Ascending aorta (tissue), 2 donors: Measurements from ENCODE around the gene MAP7D3. TPM values are rescaled to one million over a fixed set of nuclear protein-coding genes. Genes with fewer than 3 reads are reported as not detected.
A peak's percentile ranks its signal among the peaks of the same experiment; 100 is the strongest.

Source experiments
- DNase-seq, 2 donors: peaks; one replicate each; pipeline ENCODE4 v3.0.0-alpha.2; 2019; ENCODE audit warnings: low spot score in 2 of 2
- H3K27ac ChIP-seq, 2 donors: fragments of 200-600 bp; sonication (generic); one replicate each; pipeline ENCODE4 v1.5.1; 2016 to 2017; ENCODE audit warnings: mild to moderate bottlenecking in 1 of 2
- H3K27me3 ChIP-seq: fragments of 200-600 bp; sonication (generic); one replicate; pipeline ENCODE4 v1.5.1; 2017
- H3K36me3 ChIP-seq, 2 donors: fragments of 200-600 bp; sonication (generic); one replicate each; pipeline ENCODE4 v1.5.1; 2016
- H3K4me1 ChIP-seq, 2 donors: fragments of 200-600 bp; sonication (generic); one replicate each; pipeline ENCODE4 v1.5.1; 2016 to 2017; ENCODE audit warnings: mild to moderate bottlenecking in 1 of 2
- H3K4me3 ChIP-seq, 2 donors: fragments of 200-600 bp; sonication (generic); one replicate each; pipeline ENCODE4 v1.5.1; 2016 to 2017; ENCODE audit warnings: mild to moderate bottlenecking in 1 of 2
- H3K9me3 ChIP-seq, 2 donors: fragments of 200-600 bp; sonication (generic); one replicate each; pipeline ENCODE4 v1.5.1; 2016
- intact Hi-C: fragments of 100-400 bp; cut with DNase I; formaldehyde crosslinking; loops from one replicate; pipeline ENCODE4 v1.15.1; 2023
- total RNA-seq: library from RNA; depleted of rRNA; stranded (reverse); fragments of >200 nt; gene quantifications from one replicate; pipeline ENCODE4 v1.1.0, GENCODE V29; 2016
- TF ChIP-seq, protein P1 (sequence below), 3 experiments: fragments of 200-600 bp in 2 of 3; fragments of 450-650 bp in 1 of 3; sonication (generic) in 2 of 3; IDR thresholded peaks; one replicate each; pipeline ENCODE4 v1.5.1; 2016 to 2019; ENCODE audit warnings: antibody characterized with exemption in 3 of 3, mild to moderate bottlenecking in 1 of 3, moderate library complexity in 1 of 3

MAP7D3 gene
- total RNA-seq, 1 donor from 2014 or later: 7.9 TPM

DNA sequence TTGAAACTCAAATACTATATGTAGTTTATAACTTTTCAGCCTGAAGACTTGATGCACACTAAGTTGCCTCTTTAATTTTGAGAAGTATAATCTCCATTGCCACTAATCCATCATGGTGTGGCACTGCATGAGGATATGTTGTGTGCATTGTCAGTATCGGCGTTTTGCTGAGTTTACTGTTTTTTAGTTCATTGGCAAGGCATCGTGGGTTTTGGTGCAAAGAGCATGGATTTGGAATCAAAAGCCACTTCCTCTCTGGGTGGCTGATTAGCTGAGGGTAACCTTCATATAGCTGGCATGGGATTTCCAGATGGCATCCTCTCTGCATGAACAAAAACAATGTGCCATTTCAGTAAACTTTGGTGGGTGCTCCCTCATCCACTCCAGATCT lies 65.2 kb downstream of the MAP7D3 start:
- H3K4me1 ChIP-seq: peaks cover 0 to 45% of the 10 kb centered on the region in 2 donors
- no peak overlapping the region for H3K4me3 ChIP-seq
- intact Hi-C loops: no loop called here
- no peak for DNase-seq
- peak overlapping the region; percentile 19 to 39 for H3K27ac ChIP-seq
- H3K9me3 ChIP-seq: no peaks in the 10 kb centered on the region
- H3K36me3 ChIP-seq: no peaks in the 10 kb centered on the region
- no peaks in the 10 kb centered on the region for H3K27me3 ChIP-seq
- TF ChIP-seq, protein P1, sequence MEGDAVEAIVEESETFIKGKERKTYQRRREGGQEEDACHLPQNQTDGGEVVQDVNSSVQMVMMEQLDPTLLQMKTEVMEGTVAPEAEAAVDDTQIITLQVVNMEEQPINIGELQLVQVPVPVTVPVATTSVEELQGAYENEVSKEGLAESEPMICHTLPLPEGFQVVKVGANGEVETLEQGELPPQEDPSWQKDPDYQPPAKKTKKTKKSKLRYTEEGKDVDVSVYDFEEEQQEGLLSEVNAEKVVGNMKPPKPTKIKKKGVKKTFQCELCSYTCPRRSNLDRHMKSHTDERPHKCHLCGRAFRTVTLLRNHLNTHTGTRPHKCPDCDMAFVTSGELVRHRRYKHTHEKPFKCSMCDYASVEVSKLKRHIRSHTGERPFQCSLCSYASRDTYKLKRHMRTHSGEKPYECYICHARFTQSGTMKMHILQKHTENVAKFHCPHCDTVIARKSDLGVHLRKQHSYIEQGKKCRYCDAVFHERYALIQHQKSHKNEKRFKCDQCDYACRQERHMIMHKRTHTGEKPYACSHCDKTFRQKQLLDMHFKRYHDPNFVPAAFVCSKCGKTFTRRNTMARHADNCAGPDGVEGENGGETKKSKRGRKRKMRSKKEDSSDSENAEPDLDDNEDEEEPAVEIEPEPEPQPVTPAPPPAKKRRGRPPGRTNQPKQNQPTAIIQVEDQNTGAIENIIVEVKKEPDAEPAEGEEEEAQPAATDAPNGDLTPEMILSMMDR (IDR thresholded peaks at IDR 0.05): no peak

DNA sequence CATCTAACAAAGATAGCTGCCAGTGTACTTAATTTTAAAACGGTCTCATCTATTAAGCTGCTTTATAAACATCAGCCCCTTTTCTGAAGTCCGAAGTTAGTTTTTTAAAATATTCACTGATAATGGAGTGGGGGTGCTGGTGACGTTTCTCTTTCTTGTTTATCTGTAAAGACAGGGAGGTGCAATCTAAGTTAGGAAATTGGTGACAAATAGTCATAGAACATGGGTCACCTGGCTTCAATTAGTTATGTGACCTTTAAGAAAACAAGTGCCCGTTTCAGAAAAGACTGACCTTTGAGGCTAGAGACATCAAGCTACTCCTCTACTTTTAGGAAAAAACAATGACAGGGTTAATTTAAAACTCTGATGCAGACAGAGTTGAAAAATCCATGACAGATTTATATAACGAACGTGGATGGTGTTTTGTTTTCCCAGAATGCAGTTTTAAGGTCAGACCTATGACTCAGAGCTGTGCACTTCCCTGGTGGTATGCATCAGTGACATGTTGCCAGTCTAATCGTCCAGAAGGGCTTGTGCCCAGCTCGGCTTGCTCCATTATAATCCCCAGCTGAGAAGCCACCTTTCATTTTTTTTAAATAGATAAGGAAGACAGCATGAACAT lies 65.7 kb downstream of the MAP7D3 start:
- DNase-seq: no peak
- Histone ChIP-seq H3K4me3 (peak overlapping the region in 1 of 2 donors; percentile 1), H3K27me3 (no peaks in the 10 kb centered on the region), H3K36me3 (no peaks in the 10 kb centered on the region), H3K9me3 (no peaks in the 10 kb centered on the region), H3K27ac (peak overlapping the region; percentile 39 to 59), H3K4me1 (peaks cover 0 to 47% of the 10 kb centered on the region in 2 donors)
- intact Hi-C loops: no loop called here
- TF ChIP-seq, protein P1 (IDR thresholded peaks at IDR 0.05): no peak

DNA sequence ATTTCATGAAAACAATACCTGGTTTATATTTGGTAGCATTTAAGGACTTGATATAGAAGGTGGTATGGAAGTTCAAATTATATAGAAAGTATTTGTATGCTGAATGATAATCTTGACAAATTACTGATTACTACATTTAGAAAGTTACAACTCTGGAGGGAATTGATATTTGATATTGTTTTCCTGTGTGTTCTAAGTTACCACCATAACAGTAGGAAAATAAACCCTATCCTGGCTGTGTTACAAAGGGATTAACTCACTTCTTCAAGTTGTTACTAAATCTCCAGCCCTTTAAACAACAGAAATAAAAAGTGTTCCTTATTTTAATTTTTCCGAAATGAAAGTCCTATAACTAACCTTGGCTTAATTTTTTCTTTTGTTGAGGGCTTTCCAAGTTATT lies 67.3 kb downstream of the MAP7D3 start:
- Histone ChIP-seq H3K4me3 (peak overlapping the region in 1 of 2 donors; percentile 29), H3K27me3 (no peaks in the 10 kb centered on the region)
- intact Hi-C loops: no loop called here

DNA sequence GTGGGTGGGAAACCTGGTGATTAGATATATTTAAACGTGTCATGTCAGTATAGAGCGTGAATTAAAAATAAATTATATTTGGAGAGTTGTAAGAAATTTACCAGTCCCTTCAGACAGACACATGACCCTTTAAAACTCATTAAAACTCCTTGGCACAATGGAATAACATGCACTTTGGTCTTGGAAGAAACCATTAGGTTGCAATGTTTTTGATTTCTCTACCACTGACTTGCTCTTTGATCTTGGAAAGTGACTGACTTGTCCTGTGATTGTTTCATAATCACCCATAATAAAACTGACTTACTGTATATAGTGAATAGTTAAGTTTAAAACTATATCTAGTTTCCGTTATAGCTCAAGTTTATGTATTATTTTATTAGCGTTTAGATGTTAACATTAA lies 68.0 kb downstream of the MAP7D3 start:
- Histone ChIP-seq H3K27ac (peak overlapping the region in 1 of 2 donors; percentile 48), H3K4me1 (peaks cover 0 to 38% of the 10 kb centered on the region in 2 donors), H3K27me3 (no peaks in the 10 kb centered on the region), H3K4me3 (no peak overlapping the region), H3K9me3 (no peaks in the 10 kb centered on the region), H3K36me3 (no peaks in the 10 kb centered on the region)
- TF ChIP-seq, protein P1 (IDR thresholded peaks at IDR 0.05): no peak
- intact Hi-C loops: no loop called here
- no peak for DNase-seq

More for the DNA sequence above, 67.3 kb downstream of the MAP7D3 start:
- TF ChIP-seq, protein P1 (IDR thresholded peaks at IDR 0.05): no peak
- Histone ChIP-seq H3K36me3 (no peaks in the 10 kb centered on the region), H3K9me3 (no peaks in the 10 kb centered on the region), H3K27ac (peak overlapping the region in 1 of 2 donors; percentile 28), H3K4me1 (peaks cover 0 to 38% of the 10 kb centered on the region in 2 donors)
- no peak for DNase-seq

DNA sequence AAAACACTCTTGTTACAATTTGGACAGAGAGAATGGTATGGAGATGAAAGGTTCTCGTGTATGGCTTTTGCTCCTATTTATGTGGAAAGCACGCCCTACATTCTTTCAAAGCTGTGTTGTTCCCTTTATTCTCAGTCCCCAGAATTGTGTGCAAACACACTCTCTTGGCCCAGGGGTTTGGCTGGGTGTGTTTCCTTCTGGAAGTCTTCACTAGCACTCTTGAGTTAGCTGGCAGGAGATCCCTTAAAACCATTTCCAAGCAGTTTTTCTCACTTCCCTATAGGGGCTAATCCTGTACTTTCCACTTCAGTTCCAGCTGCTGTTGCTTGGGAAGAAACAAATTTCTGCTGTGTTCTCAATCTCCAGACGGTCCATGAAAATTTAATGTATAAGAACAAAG lies 68.8 kb downstream of the MAP7D3 start:
- Histone ChIP-seq H3K4me1 (peaks cover 0 to 42% of the 10 kb centered on the region in 2 donors), H3K4me3 (peak overlapping the region in 1 of 2 donors; percentile 10), H3K27me3 (no peaks in the 10 kb centered on the region), H3K9me3 (no peaks in the 10 kb centered on the region), H3K36me3 (no peaks in the 10 kb centered on the region), H3K27ac (peak overlapping the region; percentile 48 to 59)
- intact Hi-C loops: no loop called here
- TF ChIP-seq, protein P1 (IDR thresholded peaks at IDR 0.05): no peak
- no peak for DNase-seq
